OCI-LY3 (cell line): Measurements from ENCODE around the gene FSTL4.

Experiments
- CTCF ChIP-seq: fragments of 200-600, 300-600 bp; sonication (generic); IDR thresholded peaks from 2 replicates; pipeline ENCODE4 v1.5.1; 2014; ENCODE audit warnings: antibody characterized with exemption, low read length, low read depth
- EZH2phosphoT487 ChIP-seq: fragments of 200-600 bp; shearing (Covaris generic); IDR thresholded peaks from 2 replicates; pipeline ENCODE4 v1.6.1; 2018; ENCODE audit warnings: antibody characterized with exemption, mixed run types, low read depth

GRCh38 chr5:133287500-133287899, 324.8 kb downstream of the FSTL4 start:
- no peak for TF ChIP-seq CTCF
- TF ChIP-seq EZH2phosphoT487, result no peak
